Coronary artery (tissue), 2 donors: ENCODE measurements around the gene FIGLA.

ENCODE experiments used
- DNase-seq: peaks from one replicate; pipeline ENCODE4 v3.0.0-alpha.2; 2017; ENCODE audit warnings: low spot score
- H3K27ac ChIP-seq, 2 donors: fragments of 200-600 bp; sonication (generic); one replicate each; pipeline ENCODE4 v1.5.1; 2016 to 2019
- H3K4me3 ChIP-seq: fragments of 200-600 bp; sonication (generic); 2 replicates; pipeline ENCODE4 v1.5.1; 2016; ENCODE audit warnings: mild to moderate bottlenecking, moderate library complexity
- CTCF ChIP-seq: fragments of 200-600 bp; sonication (generic); IDR thresholded peaks from one replicate; pipeline ENCODE4 v1.5.1; 2019; ENCODE audit warnings: antibody characterized with exemption

The FIGLA gene

GRCh38 chr2:70785137-70785911, 5.1 kb downstream of the FIGLA start:
- H3K27ac ChIP-seq, result no peak overlapping the region
- DNase-seq, result no peak
- H3K4me3 ChIP-seq, result no peak overlapping the region
- TF ChIP-seq CTCF, result no peak

- no peak for DNase-seq
- Histone ChIP-seq H3K27ac (no peak overlapping the region), H3K4me3 (no peak overlapping the region)
- TF ChIP-seq CTCF, result no peak
Observed at GRCh38 chr2:70784320-70784719, 6.1 kb downstream of the FIGLA start.

- Histone ChIP-seq H3K4me3 (no peak overlapping the region), H3K27ac (no peak overlapping the region)
- TF ChIP-seq CTCF, result no peak
- no peak for DNase-seq
Observed at GRCh38 chr2:70779911-70780545, 10.4 kb downstream of the FIGLA start.

GRCh38 chr2:70779491-70779890, 11.0 kb downstream of the FIGLA start:
- TF ChIP-seq CTCF, result no peak
- H3K27ac ChIP-seq, result no peak overlapping the region
- no peak overlapping the region for H3K4me3 ChIP-seq
- DNase-seq, result no peak

GRCh38 chr2:70778676-70779075, 11.8 kb downstream of the FIGLA start:
- TF ChIP-seq CTCF, result no peak
- H3K27ac ChIP-seq, result no peak overlapping the region
- H3K4me3 ChIP-seq, result no peak overlapping the region
- DNase-seq, result no peak

GRCh38 chr2:70777450-70777849, 13.0 kb downstream of the FIGLA start:
- H3K27ac ChIP-seq, result no peak overlapping the region
- TF ChIP-seq CTCF, result no peak
- no peak for DNase-seq
- no peak overlapping the region for H3K4me3 ChIP-seq

GRCh38 chr2:70776266-70776665, 14.2 kb downstream of the FIGLA start:
- no peak overlapping the region for H3K27ac ChIP-seq
- DNase-seq, result no peak
- TF ChIP-seq CTCF, result no peak
- H3K4me3 ChIP-seq, result no peak overlapping the region
